ENCODE measurements around the gene CROCC.

CROCC gene

GRCh38 chr1:17005365-17005740 is 83.6 kb downstream of the CROCC start:
- peaks cover 10% of the 10 kb centered on the region for H3K36me3 Mint-ChIP-seq (ENCODE audit: low read depth)
- H3K27ac Mint-ChIP-seq, result no peak overlapping the region
- DNase-seq (no peak), ATAC-seq (no peak)
- H3K4me3 Mint-ChIP-seq, result no peak overlapping the region
- H3K27me3 Mint-ChIP-seq, result no peaks in the 10 kb centered on the region
- no peaks in the 10 kb centered on the region for H3K9me3 Mint-ChIP-seq
- peaks cover 11% of the 10 kb centered on the region for H3K4me1 Mint-ChIP-seq

GRCh38 chr1:17007121-17007520 is 85.4 kb downstream of the CROCC start:
- Mint-ChIP-seq H3K9me3 (no peaks in the 10 kb centered on the region), H3K4me1 (peaks cover 20% of the 10 kb centered on the region), H3K36me3 (ENCODE audit: low read depth) (peaks cover 7% of the 10 kb centered on the region), H3K27me3 (no peaks in the 10 kb centered on the region), H3K4me3 (no peak overlapping the region), H3K27ac (no peak overlapping the region)
- DNase-seq (no peak), ATAC-seq (no peak)

- Mint-ChIP-seq H3K4me3 (no peak overlapping the region), H3K9me3 (no peaks in the 10 kb centered on the region), H3K4me1 (peaks cover 21% of the 10 kb centered on the region), H3K27me3 (peaks cover 4% of the 10 kb centered on the region), H3K27ac (no peak overlapping the region), H3K36me3 (ENCODE audit: low read depth) (peaks cover 7% of the 10 kb centered on the region)
- no peak for DNase-seq
- ATAC-seq, result no peak
These were observed 86.6 kb downstream of the CROCC start for GRCh38 chr1:17008208-17008855.

- no peaks in the 10 kb centered on the region for H3K9me3 Mint-ChIP-seq
- H3K27ac Mint-ChIP-seq, result no peak overlapping the region
- DNase-seq (no peak), ATAC-seq (no peak)
- no peaks in the 10 kb centered on the region for H3K36me3 Mint-ChIP-seq (ENCODE audit: low read depth)
- H3K27me3 Mint-ChIP-seq, result peaks cover 4% of the 10 kb centered on the region
- peaks cover 21% of the 10 kb centered on the region for H3K4me1 Mint-ChIP-seq
- no peak overlapping the region for H3K4me3 Mint-ChIP-seq
These were observed 88.0 kb downstream of the CROCC start for GRCh38 chr1:17009706-17010105.

- ATAC-seq, result no peak
- DNase-seq, result no peak
- peak overlapping the region; percentile 82 for H3K4me3 Mint-ChIP-seq
- peak overlapping the region; percentile 42 for H3K27ac Mint-ChIP-seq
- H3K9me3 Mint-ChIP-seq, result no peaks in the 10 kb centered on the region
- peaks cover 4% of the 10 kb centered on the region for H3K27me3 Mint-ChIP-seq
- peaks cover 21% of the 10 kb centered on the region for H3K4me1 Mint-ChIP-seq
- H3K36me3 Mint-ChIP-seq (ENCODE audit: low read depth), result no peaks in the 10 kb centered on the region
These were observed 89.3 kb downstream of the CROCC start for GRCh38 chr1:17011092-17011438.

GRCh38 chr1:17011439-17012307 is 89.9 kb downstream of the CROCC start, which contains the start of gene ATP13A2:
ATP13A2 (minus strand) TSS chr1:17011928; CDS start chr1:17011738, 190 bp downstream.
- Mint-ChIP-seq H3K4me1 (peaks cover 21% of the 10 kb centered on the region), H3K36me3 (ENCODE audit: low read depth) (no peaks in the 10 kb centered on the region), H3K27me3 (peaks cover 4% of the 10 kb centered on the region), H3K27ac (peak within 1 kb of the TSS; percentile 42), H3K4me3 (peak within 1 kb of the TSS; percentile 82), H3K9me3 (no peaks in the 10 kb centered on the region)
- DNase-seq (peak; percentile 84), ATAC-seq (peak; percentile 98)

- Mint-ChIP-seq H3K36me3 (ENCODE audit: low read depth) (no peaks in the 10 kb centered on the region), H3K4me1 (peaks cover 21% of the 10 kb centered on the region), H3K9me3 (no peaks in the 10 kb centered on the region), H3K27me3 (peaks cover 4% of the 10 kb centered on the region), H3K4me3 (peak overlapping the region; percentile 8), H3K27ac (no peak overlapping the region)
- ATAC-seq (no peak), DNase-seq (no peak)
These were observed 91.2 kb downstream of the CROCC start for GRCh38 chr1:17012775-17013490.

GRCh38 chr1:17013491-17014320 is 92.0 kb downstream of the CROCC start:
- Mint-ChIP-seq H3K9me3 (no peaks in the 10 kb centered on the region), H3K27me3 (peaks cover 4% of the 10 kb centered on the region), H3K4me1 (peaks cover 21% of the 10 kb centered on the region), H3K27ac (no peak overlapping the region), H3K36me3 (ENCODE audit: low read depth) (peaks cover 4% of the 10 kb centered on the region), H3K4me3 (no peak overlapping the region)
- DNase-seq, result no peak
- no peak for ATAC-seq

GRCh38 chr1:17014671-17015567 is 93.2 kb downstream of the CROCC start:
- DNase-seq (no peak), ATAC-seq (no peak)
- peaks cover 23% of the 10 kb centered on the region for H3K4me1 Mint-ChIP-seq
- peaks cover 16% of the 10 kb centered on the region for H3K36me3 Mint-ChIP-seq (ENCODE audit: low read depth)
- H3K9me3 Mint-ChIP-seq, result no peaks in the 10 kb centered on the region
- peaks cover 4% of the 10 kb centered on the region for H3K27me3 Mint-ChIP-seq
- H3K27ac Mint-ChIP-seq, result no peak overlapping the region
- no peak overlapping the region for H3K4me3 Mint-ChIP-seq

GRCh38 chr1:17016317-17016661 is 94.6 kb downstream of the CROCC start:
- DNase-seq (no peak), ATAC-seq (no peak)
- H3K9me3 Mint-ChIP-seq, result no peaks in the 10 kb centered on the region
- peaks cover 12% of the 10 kb centered on the region for H3K4me1 Mint-ChIP-seq
- H3K4me3 Mint-ChIP-seq, result no peak overlapping the region
- H3K27me3 Mint-ChIP-seq, result peaks cover 4% of the 10 kb centered on the region
- no peak overlapping the region for H3K27ac Mint-ChIP-seq
- H3K36me3 Mint-ChIP-seq (ENCODE audit: low read depth), result peaks cover 24% of the 10 kb centered on the region

- no peak for DNase-seq
- no peak overlapping the region for H3K4me3 Mint-ChIP-seq
- no peak for ATAC-seq
- no peak overlapping the region for H3K27ac Mint-ChIP-seq
- H3K4me1 Mint-ChIP-seq, result peaks cover 9% of the 10 kb centered on the region
- H3K27me3 Mint-ChIP-seq, result peaks cover 4% of the 10 kb centered on the region
- no peaks in the 10 kb centered on the region for H3K9me3 Mint-ChIP-seq
- peaks cover 29% of the 10 kb centered on the region for H3K36me3 Mint-ChIP-seq (ENCODE audit: low read depth)
These were observed 95.7 kb downstream of the CROCC start for GRCh38 chr1:17017435-17017834.

GRCh38 chr1:17018849-17019248 is 97.1 kb downstream of the CROCC start:
- Mint-ChIP-seq H3K36me3 (ENCODE audit: low read depth) (peaks cover 34% of the 10 kb centered on the region), H3K4me1 (peaks cover 9% of the 10 kb centered on the region), H3K9me3 (no peaks in the 10 kb centered on the region), H3K27ac (peak overlapping the region; percentile 23), H3K4me3 (no peak overlapping the region), H3K27me3 (no peaks in the 10 kb centered on the region)
- ATAC-seq (no peak), DNase-seq (no peak)

GRCh38 chr1:17020502-17020901 is 98.8 kb downstream of the CROCC start:
- Mint-ChIP-seq H3K4me1 (peaks cover 9% of the 10 kb centered on the region), H3K27ac (no peak overlapping the region), H3K27me3 (no peaks in the 10 kb centered on the region), H3K4me3 (no peak overlapping the region), H3K36me3 (ENCODE audit: low read depth) (peaks cover 35% of the 10 kb centered on the region), H3K9me3 (no peaks in the 10 kb centered on the region)
- DNase-seq (no peak), ATAC-seq (no peak)
